ENCODE data around the gene MYO1B.

Gene MYO1B

GRCh38 chr2:191470306-191470705 lies 225.1 kb downstream of the MYO1B start:
- in situ Hi-C loops (cut with MboI; ENCODE audit: low pct_unique_long_range_greater_than_20kb, low sequenced_read_pairs, unreplicated experiment): no loop called here
- no peak for DNase-seq (ENCODE audit: low spot score)
- TF ChIP-seq CTCF (IDR thresholded peaks at IDR 0.05; ENCODE audit: extremely low read depth, insufficient read depth, missing control alignments): no peak

- DNase-seq (ENCODE audit: low spot score): no peak
- no peak for TF ChIP-seq CTCF (IDR thresholded peaks at IDR 0.05; ENCODE audit: extremely low read depth, insufficient read depth, missing control alignments)
- in situ Hi-C loops (cut with MboI; ENCODE audit: low pct_unique_long_range_greater_than_20kb, low sequenced_read_pairs, unreplicated experiment): no loop called here
These were observed 229.3 kb downstream of the MYO1B start for GRCh38 chr2:191474464-191474863.
